ENCODE results near the gene CLGN.

DNA sequence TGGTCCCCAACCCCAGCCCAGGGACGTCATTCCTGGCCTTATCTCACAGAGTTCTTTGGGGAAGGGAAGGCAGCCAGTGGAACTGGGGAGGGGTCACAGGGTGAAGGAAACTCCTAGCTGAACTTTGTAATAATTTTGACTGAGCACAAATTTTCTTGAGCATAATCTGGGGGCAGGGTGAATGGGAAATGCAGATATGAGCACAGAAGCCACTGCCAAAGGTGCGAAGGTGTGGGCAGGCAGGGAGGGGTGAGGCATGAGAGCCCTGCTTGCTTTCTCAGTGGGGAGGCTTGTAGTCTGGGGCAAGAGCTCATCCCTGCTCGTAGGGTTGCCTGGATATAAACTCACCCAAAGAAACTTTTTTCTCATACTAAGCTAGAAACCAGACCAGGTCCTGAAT, 35.7 kb upstream of the CLGN start:
- TF ChIP-seq CTCF (IDR thresholded peaks at IDR 0.05; ENCODE audit: insufficient read depth, low read length, poor library complexity, severe bottlenecking) (no peak), EZH2phosphoT487 (conservative IDR thresholded peaks at IDR 0.05; ENCODE audit: low read length) (no peak)

All from SU-DHL-6 (cell line).